ENCODE results near the gene PNMA3.
"Not testable (repeated sequence)": the region's sequence is repeated elsewhere in the genome, so short reads cannot be mapped to it uniquely, and the experiment has no call there.

PNMA3 gene

GRCh38 chrX:153055871-153056749 lies at the start of gene PNMA3:
Gene PNMA3 (plus strand): TSS chrX:153056470. CDS start chrX:153057056, 586 bp downstream.
- no peak for DNase-seq

GRCh38 chrX:153017174-153017573 lies 39.1 kb upstream of the PNMA3 start:
- not testable (repeated sequence) for DNase-seq

GRCh38 chrX:153019166-153019565 lies 37.1 kb upstream of the PNMA3 start:
- DNase-seq, result no peak

- not testable (repeated sequence) for DNase-seq
Measured at GRCh38 chrX:153026501-153026900, 29.8 kb upstream of the PNMA3 start.

GRCh38 chrX:153028487-153028886 lies 27.8 kb upstream of the PNMA3 start:
- DNase-seq, result not testable (repeated sequence)

- no peak for DNase-seq
Measured at GRCh38 chrX:153029162-153029561, 27.1 kb upstream of the PNMA3 start.

GRCh38 chrX:153029875-153030274 lies 26.4 kb upstream of the PNMA3 start:
- DNase-seq, result no peak

GRCh38 chrX:153030801-153031200 lies 25.5 kb upstream of the PNMA3 start:
- DNase-seq, result no peak

- peak; percentile 9 for DNase-seq
Measured at GRCh38 chrX:153032397-153033118, 23.7 kb upstream of the PNMA3 start.

- DNase-seq, result no peak
Measured at GRCh38 chrX:153049093-153049492, 7.2 kb upstream of the PNMA3 start.

- DNase-seq, result no peak
Measured at GRCh38 chrX:153052534-153052933, 3.7 kb upstream of the PNMA3 start.

GRCh38 chrX:153057281-153057680 lies 1.0 kb downstream of the PNMA3 start:
- no peak for DNase-seq

GRCh38 chrX:153059191-153060094 lies 3.2 kb downstream of the PNMA3 start:
- DNase-seq, result no peak

GRCh38 chrX:153060095-153060445 lies 3.8 kb downstream of the PNMA3 start:
- DNase-seq, result no peak

GRCh38 chrX:153061732-153062131 lies 5.5 kb downstream of the PNMA3 start:
- DNase-seq, result peak; percentile 36

- DNase-seq, result no peak
Measured at GRCh38 chrX:153063315-153063714, 7.0 kb downstream of the PNMA3 start.

GRCh38 chrX:153064061-153064460 lies 7.8 kb downstream of the PNMA3 start:
- no peak for DNase-seq

- DNase-seq, result no peak
Measured at GRCh38 chrX:153065389-153065788, 9.1 kb downstream of the PNMA3 start.

- DNase-seq, result not testable (repeated sequence)
Measured at GRCh38 chrX:153066402-153066801, 10.1 kb downstream of the PNMA3 start.

- DNase-seq, result not testable (repeated sequence)
Measured at GRCh38 chrX:153071909-153072583, 15.8 kb downstream of the PNMA3 start, which contains the start of gene PNMA6A. Gene PNMA6A (plus strand): TSS chrX:153072454. CDS start chrX:153073063, 609 bp downstream.

GRCh38 chrX:153073331-153073730 lies 17.1 kb downstream of the PNMA3 start:
- not testable (repeated sequence) for DNase-seq

GRCh38 chrX:153074262-153074899 lies 18.1 kb downstream of the PNMA3 start:
- no peak for DNase-seq
